HEK293T (cell line): ENCODE measurements around the gene SINHCAF.

Source experiments
- ARNT ChIP-seq: fragments of 450-650 bp; IDR thresholded peaks from 2 replicates; pipeline ENCODE4 v1.6.1; 2017; ENCODE audit warnings: mild to moderate bottlenecking
- CTBP1 ChIP-seq: fragments of 450-650 bp; IDR thresholded peaks from 2 replicates; pipeline ENCODE4 v1.6.1; 2016; ENCODE audit warnings: borderline replicate concordance
- ELF4 ChIP-seq: fragments of 450-650 bp; IDR thresholded peaks from 2 replicates; pipeline ENCODE4 v1.6.1; 2017; ENCODE audit warnings: antibody characterized with exemption
- FOXK2 ChIP-seq: fragments of 450-650 bp; IDR thresholded peaks from 2 replicates; pipeline ENCODE4 v1.6.1; 2016; ENCODE audit warnings: mild to moderate bottlenecking
- FOXM1 ChIP-seq: fragments of 450-650 bp; IDR thresholded peaks from 2 replicates; pipeline ENCODE4 v1.6.1; 2017; ENCODE audit warnings: mild to moderate bottlenecking, borderline replicate concordance
- HDGF ChIP-seq: fragments of 450-650 bp; IDR thresholded peaks from 2 replicates; pipeline ENCODE4 v1.6.1; 2017; ENCODE audit warnings: antibody characterized with exemption, borderline replicate concordance
- LEF1 ChIP-seq: fragments of 450-650 bp; IDR thresholded peaks from 2 replicates; pipeline ENCODE4 v1.6.1; 2017; ENCODE audit warnings: mild to moderate bottlenecking, borderline replicate concordance
- NFRKB ChIP-seq: fragments of 450-650 bp; IDR thresholded peaks from 2 replicates; pipeline ENCODE4 v1.6.1; 2016; ENCODE audit warnings: mild to moderate bottlenecking, moderate library complexity
- SP1 ChIP-seq: fragments of 450-650 bp; IDR thresholded peaks from 2 replicates; pipeline ENCODE4 v1.6.1; 2017
- SUZ12 ChIP-seq: fragments of 450-650 bp; IDR thresholded peaks from 2 replicates; pipeline ENCODE4 v1.6.1; 2016; ENCODE audit warnings: mild to moderate bottlenecking
- TARDBP ChIP-seq: fragments of 450-650 bp; IDR thresholded peaks from 2 replicates; pipeline ENCODE4 v1.6.1; 2016

DNA sequence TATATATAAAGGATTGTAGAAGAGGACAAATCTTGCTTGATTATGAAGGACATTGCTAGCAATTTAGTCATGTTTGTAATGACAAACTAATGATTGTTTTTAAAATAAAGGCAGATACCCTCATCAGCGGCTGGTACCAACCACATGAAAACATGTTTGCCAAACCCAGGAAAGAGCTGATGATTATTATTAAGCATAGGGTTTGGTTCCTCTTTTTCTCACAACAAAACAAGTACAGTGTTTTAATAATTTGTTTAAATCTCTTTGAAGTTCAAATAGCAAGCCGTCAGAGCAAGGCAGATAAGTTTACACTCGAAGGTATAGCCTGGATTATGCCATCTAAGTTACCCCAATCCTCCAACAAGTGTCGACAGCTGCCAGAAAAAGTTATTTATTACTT is 5.3 kb upstream of the SINHCAF start:
- TF ChIP-seq FOXM1 (no peak), ELF4 (no peak), SP1 (no peak), SUZ12 (no peak), CTBP1 (no peak), HDGF (no peak), LEF1 (no peak), FOXK2 (no peak), ARNT (no peak), TARDBP (no peak), NFRKB (no peak)
